Measurements from ENCODE around the gene ABCC4.

DNA sequence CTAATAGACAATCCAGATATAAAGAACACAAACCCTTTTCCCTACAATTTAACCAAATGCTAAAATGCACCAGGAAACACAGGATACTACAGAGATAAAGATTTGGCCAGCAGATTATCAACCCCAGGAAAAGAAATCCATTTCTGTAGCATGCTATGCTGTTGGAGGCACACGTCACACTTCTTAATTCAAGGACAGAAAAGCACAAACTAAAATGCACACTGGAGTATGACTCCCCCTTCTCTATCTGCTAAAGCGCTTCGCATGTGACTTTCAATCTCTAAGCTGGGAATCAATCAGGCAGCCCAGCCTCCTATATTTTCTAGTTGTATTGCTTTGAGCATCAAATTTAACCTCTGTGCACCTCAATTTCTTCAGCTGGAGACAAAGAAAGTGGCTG, 22.2 kb downstream of the ABCC4 start:
- TF ChIP-seq, protein P1, sequence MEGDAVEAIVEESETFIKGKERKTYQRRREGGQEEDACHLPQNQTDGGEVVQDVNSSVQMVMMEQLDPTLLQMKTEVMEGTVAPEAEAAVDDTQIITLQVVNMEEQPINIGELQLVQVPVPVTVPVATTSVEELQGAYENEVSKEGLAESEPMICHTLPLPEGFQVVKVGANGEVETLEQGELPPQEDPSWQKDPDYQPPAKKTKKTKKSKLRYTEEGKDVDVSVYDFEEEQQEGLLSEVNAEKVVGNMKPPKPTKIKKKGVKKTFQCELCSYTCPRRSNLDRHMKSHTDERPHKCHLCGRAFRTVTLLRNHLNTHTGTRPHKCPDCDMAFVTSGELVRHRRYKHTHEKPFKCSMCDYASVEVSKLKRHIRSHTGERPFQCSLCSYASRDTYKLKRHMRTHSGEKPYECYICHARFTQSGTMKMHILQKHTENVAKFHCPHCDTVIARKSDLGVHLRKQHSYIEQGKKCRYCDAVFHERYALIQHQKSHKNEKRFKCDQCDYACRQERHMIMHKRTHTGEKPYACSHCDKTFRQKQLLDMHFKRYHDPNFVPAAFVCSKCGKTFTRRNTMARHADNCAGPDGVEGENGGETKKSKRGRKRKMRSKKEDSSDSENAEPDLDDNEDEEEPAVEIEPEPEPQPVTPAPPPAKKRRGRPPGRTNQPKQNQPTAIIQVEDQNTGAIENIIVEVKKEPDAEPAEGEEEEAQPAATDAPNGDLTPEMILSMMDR (IDR thresholded peaks at IDR 0.05; ENCODE audit: low read depth, low read length, missing input control) = no peak
- no peak for TF ChIP-seq TAF1 (conservative IDR thresholded peaks at IDR 0.05)
- TF ChIP-seq, protein P2, sequence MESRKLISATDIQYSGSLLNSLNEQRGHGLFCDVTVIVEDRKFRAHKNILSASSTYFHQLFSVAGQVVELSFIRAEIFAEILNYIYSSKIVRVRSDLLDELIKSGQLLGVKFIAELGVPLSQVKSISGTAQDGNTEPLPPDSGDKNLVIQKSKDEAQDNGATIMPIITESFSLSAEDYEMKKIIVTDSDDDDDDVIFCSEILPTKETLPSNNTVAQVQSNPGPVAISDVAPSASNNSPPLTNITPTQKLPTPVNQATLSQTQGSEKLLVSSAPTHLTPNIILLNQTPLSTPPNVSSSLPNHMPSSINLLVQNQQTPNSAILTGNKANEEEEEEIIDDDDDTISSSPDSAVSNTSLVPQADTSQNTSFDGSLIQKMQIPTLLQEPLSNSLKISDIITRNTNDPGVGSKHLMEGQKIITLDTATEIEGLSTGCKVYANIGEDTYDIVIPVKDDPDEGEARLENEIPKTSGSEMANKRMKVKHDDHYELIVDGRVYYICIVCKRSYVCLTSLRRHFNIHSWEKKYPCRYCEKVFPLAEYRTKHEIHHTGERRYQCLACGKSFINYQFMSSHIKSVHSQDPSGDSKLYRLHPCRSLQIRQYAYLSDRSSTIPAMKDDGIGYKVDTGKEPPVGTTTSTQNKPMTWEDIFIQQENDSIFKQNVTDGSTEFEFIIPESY (IDR thresholded peaks at IDR 0.05) = no peak
- no peak for TF ChIP-seq RAD21 (IDR thresholded peaks at IDR 0.05)
- TF ChIP-seq, protein P3, sequence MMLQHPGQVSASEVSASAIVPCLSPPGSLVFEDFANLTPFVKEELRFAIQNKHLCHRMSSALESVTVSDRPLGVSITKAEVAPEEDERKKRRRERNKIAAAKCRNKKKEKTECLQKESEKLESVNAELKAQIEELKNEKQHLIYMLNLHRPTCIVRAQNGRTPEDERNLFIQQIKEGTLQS (IDR thresholded peaks at IDR 0.05) = no peak
